ENCODE measurements around the gene LPXN.

DNA sequence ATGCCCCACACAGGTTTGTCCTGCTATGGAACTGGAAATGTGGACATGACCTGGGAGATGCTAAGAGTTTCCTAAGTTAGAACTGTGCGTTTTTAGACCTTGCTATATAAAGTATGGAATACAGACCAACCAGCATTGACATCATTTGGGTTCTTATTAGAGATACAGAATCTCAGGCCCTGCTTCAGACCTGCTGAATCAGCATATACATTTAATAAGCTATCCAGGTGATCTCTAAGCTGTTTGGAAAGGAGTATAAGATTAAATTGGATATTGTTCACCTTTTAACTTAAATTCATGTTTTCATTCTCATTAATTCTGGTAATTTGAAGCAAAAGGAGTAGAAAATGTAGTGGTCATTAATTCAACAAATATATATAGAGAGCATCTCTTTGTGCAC, 39.9 kb upstream of the LPXN start:
- TF ChIP-seq, protein P1, sequence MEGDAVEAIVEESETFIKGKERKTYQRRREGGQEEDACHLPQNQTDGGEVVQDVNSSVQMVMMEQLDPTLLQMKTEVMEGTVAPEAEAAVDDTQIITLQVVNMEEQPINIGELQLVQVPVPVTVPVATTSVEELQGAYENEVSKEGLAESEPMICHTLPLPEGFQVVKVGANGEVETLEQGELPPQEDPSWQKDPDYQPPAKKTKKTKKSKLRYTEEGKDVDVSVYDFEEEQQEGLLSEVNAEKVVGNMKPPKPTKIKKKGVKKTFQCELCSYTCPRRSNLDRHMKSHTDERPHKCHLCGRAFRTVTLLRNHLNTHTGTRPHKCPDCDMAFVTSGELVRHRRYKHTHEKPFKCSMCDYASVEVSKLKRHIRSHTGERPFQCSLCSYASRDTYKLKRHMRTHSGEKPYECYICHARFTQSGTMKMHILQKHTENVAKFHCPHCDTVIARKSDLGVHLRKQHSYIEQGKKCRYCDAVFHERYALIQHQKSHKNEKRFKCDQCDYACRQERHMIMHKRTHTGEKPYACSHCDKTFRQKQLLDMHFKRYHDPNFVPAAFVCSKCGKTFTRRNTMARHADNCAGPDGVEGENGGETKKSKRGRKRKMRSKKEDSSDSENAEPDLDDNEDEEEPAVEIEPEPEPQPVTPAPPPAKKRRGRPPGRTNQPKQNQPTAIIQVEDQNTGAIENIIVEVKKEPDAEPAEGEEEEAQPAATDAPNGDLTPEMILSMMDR (IDR thresholded peaks at IDR 0.05) = no peak
- no peak for TF ChIP-seq POLR2A (IDR thresholded peaks at IDR 0.05)
